Stimulated activated naive CD8-positive, alpha-beta T cell treated with anti-CD3 and anti-CD28 coated beads, Interleukin-15, amount 100 ng/mL, for 72 hours (primary cell): ENCODE measurements around the gene KLHL24.
A peak's percentile ranks its signal among the peaks of the same experiment; 100 is the strongest.
"Not testable (repeated sequence)": the region's sequence is repeated elsewhere in the genome, so short reads cannot be mapped to it uniquely, and the experiment has no call there.

Experiments used
- ATAC-seq: fragments of 150-1000 bp; cut with Tn5 transposase; 2 replicates; pipeline ENCODE4 v1.10.0; 2021; ENCODE audit warnings: mild to moderate bottlenecking, moderate library complexity
- DNase-seq, 2 donors: peaks; one replicate each; pipeline ENCODE4 v3.0.0; 2021 to 2022
- H3K27ac Mint-ChIP-seq, 2 donors: one replicate each; pipeline ENCODE4 v1.8.0; 2022; ENCODE audit warnings: mild to moderate bottlenecking in 2 of 2, mixed read lengths in 2 of 2, moderate library complexity in 2 of 2
- H3K27me3 Mint-ChIP-seq: one replicate; pipeline ENCODE4 v1.8.0; 2022; ENCODE audit warnings: mixed read lengths
- H3K4me1 Mint-ChIP-seq: one replicate; pipeline ENCODE4 v1.8.0; 2022; ENCODE audit warnings: mild to moderate bottlenecking, mixed read lengths
- H3K4me3 Mint-ChIP-seq, 2 donors: one replicate each; pipeline ENCODE4 v1.8.0; 2022; ENCODE audit warnings: mild to moderate bottlenecking in 2 of 2, mixed read lengths in 2 of 2, moderate library complexity in 1 of 2
- H3K9me3 Mint-ChIP-seq, 2 donors: one replicate each; pipeline ENCODE4 v1.8.0; 2022; ENCODE audit warnings: mixed read lengths in 2 of 2

Gene KLHL24

DNA sequence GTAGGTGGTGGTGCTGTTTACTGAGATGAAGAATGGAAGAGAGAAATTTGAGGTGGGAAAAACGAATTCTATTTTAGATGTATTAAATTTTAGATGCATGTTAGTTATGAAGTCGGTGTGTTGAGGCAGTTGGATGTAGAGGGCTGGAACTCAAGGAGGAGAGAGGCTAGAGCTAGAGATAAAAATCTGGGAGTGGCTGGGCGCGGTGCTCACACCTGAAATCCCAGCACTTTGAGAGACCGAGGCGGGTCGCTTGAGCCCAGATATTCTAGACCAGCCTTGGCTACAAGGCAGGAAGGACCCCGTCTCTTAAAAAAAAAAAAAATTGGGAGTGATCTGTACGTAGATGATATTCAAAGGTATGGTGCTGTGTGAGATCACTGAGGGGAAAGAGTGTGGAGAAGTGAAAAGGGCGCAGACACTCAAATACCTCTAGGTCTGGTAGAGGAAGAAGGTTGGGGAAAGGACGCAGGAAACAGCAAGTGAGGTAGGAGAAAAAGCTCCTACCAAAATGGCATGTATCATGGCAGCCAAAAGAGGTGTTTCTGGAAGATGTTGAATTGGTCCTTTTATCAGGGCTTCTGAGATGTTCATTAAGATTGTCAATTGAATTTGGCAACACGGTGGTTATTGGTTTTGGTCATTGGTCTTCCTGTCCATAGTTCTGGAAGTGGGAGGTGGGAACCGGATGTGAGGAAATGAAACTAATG, 64.0 kb downstream of the KLHL24 start:
- no peak for DNase-seq
- H3K27ac Mint-ChIP-seq: peak overlapping the region in 1 of 2 donors; percentile 94
- ATAC-seq: no peak
- H3K4me3 Mint-ChIP-seq: peak overlapping the region; percentile 86 to 94
- H3K9me3 Mint-ChIP-seq: no peaks in the 10 kb centered on the region
- H3K27me3 Mint-ChIP-seq: no peaks in the 10 kb centered on the region
- peaks cover 49% of the 10 kb centered on the region for H3K4me1 Mint-ChIP-seq

DNA sequence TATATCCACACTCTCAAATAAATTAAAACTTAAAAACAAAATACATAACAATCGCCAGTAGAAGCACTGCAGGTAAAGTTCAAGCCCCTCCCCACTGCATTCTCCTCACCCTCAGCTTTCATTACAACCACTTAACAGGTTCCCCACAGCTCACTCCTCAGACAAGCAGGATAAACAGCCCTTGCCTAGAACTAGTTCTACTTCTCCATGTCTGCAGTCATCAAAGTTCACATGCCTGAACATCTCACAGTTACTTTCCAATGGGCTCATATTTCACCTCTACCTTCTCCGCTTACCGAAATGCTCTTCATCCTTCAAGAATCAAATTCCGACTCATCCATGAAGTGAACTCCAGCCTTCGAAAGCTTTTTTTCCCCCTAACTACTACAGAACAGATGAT, 66.3 kb downstream of the KLHL24 start:
- H3K27ac Mint-ChIP-seq: no peak overlapping the region
- no peak overlapping the region for H3K4me3 Mint-ChIP-seq
- no peaks in the 10 kb centered on the region for H3K9me3 Mint-ChIP-seq
- peaks cover 62% of the 10 kb centered on the region for H3K4me1 Mint-ChIP-seq
- ATAC-seq: no peak
- DNase-seq: no peak
- no peaks in the 10 kb centered on the region for H3K27me3 Mint-ChIP-seq

GRCh38 chr3:183703892-183704291, 68.5 kb downstream of the KLHL24 start:
- H3K4me1 Mint-ChIP-seq: peaks cover 52% of the 10 kb centered on the region
- not testable (repeated sequence) for H3K27ac Mint-ChIP-seq, ATAC-seq, H3K9me3 Mint-ChIP-seq, H3K27me3 Mint-ChIP-seq, DNase-seq, H3K4me3 Mint-ChIP-seq

DNA sequence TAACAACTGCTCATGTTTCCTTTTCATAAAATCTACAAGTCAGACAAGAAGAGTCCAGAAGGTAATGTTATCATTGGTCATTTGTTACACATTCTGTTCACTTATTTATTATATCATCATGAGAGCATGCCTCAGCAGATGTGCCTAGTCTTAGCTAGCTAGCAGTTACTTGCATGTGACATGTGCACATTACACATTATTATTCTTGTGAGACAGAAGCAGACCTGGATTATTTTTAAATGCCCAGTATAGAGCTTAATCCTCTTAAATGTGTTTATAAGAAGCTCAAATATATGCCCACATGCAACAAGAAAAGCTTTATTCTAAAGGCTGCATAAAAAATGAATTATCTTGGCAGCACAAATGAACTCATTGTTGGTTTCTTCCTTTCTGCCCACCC, 74.8 kb downstream of the KLHL24 start:
- Mint-ChIP-seq H3K27ac (peak overlapping the region in 1 of 2 donors; percentile 15), H3K27me3 (no peaks in the 10 kb centered on the region), H3K4me3 (no peak overlapping the region), H3K4me1 (peaks cover 12% of the 10 kb centered on the region), H3K9me3 (no peaks in the 10 kb centered on the region)
- no peak for ATAC-seq
- DNase-seq: no peak

DNA sequence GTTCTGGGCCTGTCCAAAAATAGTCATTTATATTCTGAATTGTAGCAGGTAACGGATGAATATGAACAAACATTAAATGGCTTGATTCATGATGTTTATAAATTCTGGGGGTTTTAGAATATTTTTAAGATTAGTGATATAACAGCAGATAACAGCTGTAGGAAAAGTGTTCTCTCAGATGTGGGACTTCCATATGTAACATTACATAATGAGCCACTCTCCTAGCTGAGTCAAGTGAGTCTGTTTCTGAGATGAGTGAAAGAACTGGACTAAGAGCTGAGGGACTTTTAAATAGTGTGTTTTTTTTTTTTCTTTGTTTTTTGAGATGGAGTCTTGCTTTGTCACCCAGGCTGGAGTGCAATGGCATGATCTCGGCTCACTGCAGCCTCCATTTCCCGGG, 76.1 kb downstream of the KLHL24 start:
- Mint-ChIP-seq H3K4me3 (no peak overlapping the region), H3K27ac (no peak overlapping the region), H3K4me1 (peaks cover under 1% of the 10 kb centered on the region), H3K9me3 (no peaks in the 10 kb centered on the region), H3K27me3 (no peaks in the 10 kb centered on the region)
- no peak for DNase-seq
- ATAC-seq: no peak

- no peak for ATAC-seq
- no peaks in the 10 kb centered on the region for H3K27me3 Mint-ChIP-seq
- H3K9me3 Mint-ChIP-seq: no peaks in the 10 kb centered on the region
- H3K4me3 Mint-ChIP-seq: no peak overlapping the region
- no peaks in the 10 kb centered on the region for H3K4me1 Mint-ChIP-seq
- H3K27ac Mint-ChIP-seq: no peak overlapping the region
- no peak for DNase-seq
Measured at GRCh38 chr3:183714622-183715021, 79.2 kb downstream of the KLHL24 start.

DNA sequence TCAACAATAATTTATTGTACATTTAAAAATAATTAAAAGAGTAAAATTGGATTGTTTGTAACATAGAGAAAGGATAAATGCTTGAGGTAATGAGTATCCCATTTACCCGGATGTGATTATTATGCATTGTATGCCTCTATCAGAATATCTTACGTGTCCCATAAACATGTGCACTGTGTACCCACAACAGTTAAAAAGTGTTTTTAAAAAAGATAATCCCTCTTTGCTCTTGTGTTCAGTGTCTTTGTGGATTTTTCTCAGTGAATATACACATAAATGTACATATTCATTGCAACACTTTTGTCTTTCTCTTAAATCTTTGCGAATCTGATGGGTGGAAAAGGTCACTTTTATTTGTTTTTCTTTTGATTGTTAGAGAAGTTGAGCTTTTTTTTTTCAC, 82.6 kb downstream of the KLHL24 start:
- ATAC-seq (no peak), DNase-seq (no peak)
- H3K9me3 Mint-ChIP-seq: no peaks in the 10 kb centered on the region
- H3K4me1 Mint-ChIP-seq: no peaks in the 10 kb centered on the region
- no peaks in the 10 kb centered on the region for H3K27me3 Mint-ChIP-seq
- H3K27ac Mint-ChIP-seq: no peak overlapping the region
- no peak overlapping the region for H3K4me3 Mint-ChIP-seq

DNA sequence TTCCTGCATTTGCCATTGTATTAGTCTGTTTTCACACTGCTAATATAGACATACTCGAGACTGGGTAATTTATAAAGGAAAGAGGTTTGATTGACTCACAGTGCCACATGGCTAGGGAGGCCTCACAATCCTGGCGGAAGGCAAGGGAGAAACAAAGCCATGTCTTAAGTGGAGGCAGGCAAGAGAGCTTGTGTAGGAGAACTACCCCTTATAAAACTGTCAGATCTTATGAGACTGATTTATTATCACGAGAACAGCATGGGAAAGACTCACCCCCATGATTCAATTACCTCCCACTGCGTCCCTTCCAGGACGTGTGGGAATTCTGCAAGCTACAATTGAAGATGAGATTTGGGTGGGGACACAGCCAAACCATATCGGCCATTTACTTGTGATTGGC, 90.0 kb downstream of the KLHL24 start:
- Mint-ChIP-seq H3K27me3 (no peaks in the 10 kb centered on the region), H3K9me3 (no peaks in the 10 kb centered on the region), H3K27ac (no peak overlapping the region), H3K4me3 (no peak overlapping the region), H3K4me1 (no peaks in the 10 kb centered on the region)
- ATAC-seq: no peak
- no peak for DNase-seq

GRCh38 chr3:183728204-183728603, 92.8 kb downstream of the KLHL24 start:
- no peaks in the 10 kb centered on the region for H3K27me3 Mint-ChIP-seq
- no peaks in the 10 kb centered on the region for H3K9me3 Mint-ChIP-seq
- H3K27ac Mint-ChIP-seq: no peak overlapping the region
- no peak for ATAC-seq
- no peak for DNase-seq
- H3K4me1 Mint-ChIP-seq: no peaks in the 10 kb centered on the region
- no peak overlapping the region for H3K4me3 Mint-ChIP-seq

DNA sequence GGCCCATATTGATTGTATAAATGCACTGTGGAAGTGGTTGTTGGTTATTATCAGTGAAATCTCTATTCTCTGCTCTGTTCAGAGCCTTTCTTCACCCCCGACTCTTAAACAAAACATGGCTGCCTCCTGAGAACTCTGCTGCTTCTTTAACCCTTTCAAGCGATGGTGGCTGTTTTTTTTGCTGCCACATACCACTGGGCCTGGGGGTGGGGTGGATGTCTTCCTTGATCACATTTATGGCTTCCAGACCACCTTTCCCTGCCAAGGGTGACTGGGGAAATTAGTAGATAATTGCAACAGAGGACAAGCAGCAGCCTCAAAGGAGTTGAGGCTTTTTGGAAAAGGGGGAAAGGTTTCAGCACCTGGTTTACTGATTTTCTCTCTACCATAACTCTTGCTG, 94.9 kb downstream of the KLHL24 start:
- DNase-seq (no peak), ATAC-seq (no peak)
- no peak overlapping the region for H3K4me3 Mint-ChIP-seq
- H3K4me1 Mint-ChIP-seq: no peaks in the 10 kb centered on the region
- H3K27ac Mint-ChIP-seq: no peak overlapping the region
- no peaks in the 10 kb centered on the region for H3K27me3 Mint-ChIP-seq
- no peaks in the 10 kb centered on the region for H3K9me3 Mint-ChIP-seq

DNA sequence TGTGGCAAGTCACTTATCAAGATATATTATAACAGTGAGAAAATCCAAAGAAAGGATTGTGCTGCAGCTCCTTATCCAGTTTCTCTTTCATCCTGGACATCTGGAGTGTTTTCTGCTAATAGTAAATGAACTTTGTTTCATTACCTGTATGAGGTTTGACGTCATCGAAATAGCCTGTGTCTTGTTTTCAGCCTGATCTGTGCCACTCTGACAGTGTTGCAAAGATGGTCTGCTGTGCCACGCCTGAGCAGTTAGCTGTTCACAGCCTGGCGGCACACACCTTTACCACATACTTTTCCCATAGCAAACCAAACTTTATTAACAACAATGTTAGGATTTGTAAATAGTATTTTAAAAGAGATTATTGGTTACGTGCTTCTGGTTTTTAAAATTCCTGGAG, 96.2 kb downstream of the KLHL24 start:
- no peaks in the 10 kb centered on the region for H3K9me3 Mint-ChIP-seq
- ATAC-seq (no peak), DNase-seq (no peak)
- H3K27me3 Mint-ChIP-seq: no peaks in the 10 kb centered on the region
- no peak overlapping the region for H3K27ac Mint-ChIP-seq
- no peak overlapping the region for H3K4me3 Mint-ChIP-seq
- H3K4me1 Mint-ChIP-seq: no peaks in the 10 kb centered on the region

- no peak overlapping the region for H3K27ac Mint-ChIP-seq
- DNase-seq: no peak
- no peaks in the 10 kb centered on the region for H3K4me1 Mint-ChIP-seq
- no peak for ATAC-seq
- no peaks in the 10 kb centered on the region for H3K27me3 Mint-ChIP-seq
- H3K4me3 Mint-ChIP-seq: no peak overlapping the region
- no peaks in the 10 kb centered on the region for H3K9me3 Mint-ChIP-seq
Measured at GRCh38 chr3:183733553-183733952, 98.1 kb downstream of the KLHL24 start.
